Neutrophil (primary cell): ENCODE results near the gene MYO7A.

ENCODE experiments used
- H3K27ac ChIP-seq: fragments of 200-600 bp; sonication (generic); 2 replicates; pipeline ENCODE4 v1.5.1; 2016; ENCODE audit warnings: mild to moderate bottlenecking, moderate library complexity
- H3K27me3 ChIP-seq: fragments of 200-600 bp; sonication (generic); 2 replicates; pipeline ENCODE4 v1.6.0; 2016; ENCODE audit warnings: mild to moderate bottlenecking
- H3K36me3 ChIP-seq: fragments of 200-600 bp; sonication (generic); 2 replicates; pipeline ENCODE4 v1.5.1; 2017
- H3K4me1 ChIP-seq, 2 experiments: fragments of 200-600 bp in 1 of 2; sonication (generic) in 1 of 2; 1 replicate in 1 of 2; 2 replicates in 1 of 2; pipeline versions ENCODE4 v1.5.1 to v1.6.1; 2013 to 2016; ENCODE audit warnings: low read depth in 1 of 2, low read length in 1 of 2, mild to moderate bottlenecking in 1 of 2, moderate library complexity in 1 of 2; ENCODE audit not compliant: control insufficient read depth in 1 of 2, insufficient read depth in 1 of 2
- H3K4me3 ChIP-seq, 2 experiments: fragments of 200-600 bp in 1 of 2; sonication (generic) in 1 of 2; 1 replicate in 1 of 2; 2 replicates in 1 of 2; pipeline ENCODE4 v1.5.1; 2013 to 2016; ENCODE audit warnings: low read depth in 1 of 2, low read length in 1 of 2, mild to moderate bottlenecking in 1 of 2, moderate library complexity in 1 of 2
- H3K9me3 ChIP-seq: fragments of 200-600 bp; sonication (generic); 2 replicates; pipeline ENCODE4 v1.5.1; 2016
- TF ChIP-seq, protein P1 (sequence below): fragments of 200-600 bp; sonication (generic); IDR thresholded peaks from 2 replicates; pipeline ENCODE4 v1.5.1; 2016; ENCODE audit warnings: antibody characterized with exemption

Gene MYO7A

DNA sequence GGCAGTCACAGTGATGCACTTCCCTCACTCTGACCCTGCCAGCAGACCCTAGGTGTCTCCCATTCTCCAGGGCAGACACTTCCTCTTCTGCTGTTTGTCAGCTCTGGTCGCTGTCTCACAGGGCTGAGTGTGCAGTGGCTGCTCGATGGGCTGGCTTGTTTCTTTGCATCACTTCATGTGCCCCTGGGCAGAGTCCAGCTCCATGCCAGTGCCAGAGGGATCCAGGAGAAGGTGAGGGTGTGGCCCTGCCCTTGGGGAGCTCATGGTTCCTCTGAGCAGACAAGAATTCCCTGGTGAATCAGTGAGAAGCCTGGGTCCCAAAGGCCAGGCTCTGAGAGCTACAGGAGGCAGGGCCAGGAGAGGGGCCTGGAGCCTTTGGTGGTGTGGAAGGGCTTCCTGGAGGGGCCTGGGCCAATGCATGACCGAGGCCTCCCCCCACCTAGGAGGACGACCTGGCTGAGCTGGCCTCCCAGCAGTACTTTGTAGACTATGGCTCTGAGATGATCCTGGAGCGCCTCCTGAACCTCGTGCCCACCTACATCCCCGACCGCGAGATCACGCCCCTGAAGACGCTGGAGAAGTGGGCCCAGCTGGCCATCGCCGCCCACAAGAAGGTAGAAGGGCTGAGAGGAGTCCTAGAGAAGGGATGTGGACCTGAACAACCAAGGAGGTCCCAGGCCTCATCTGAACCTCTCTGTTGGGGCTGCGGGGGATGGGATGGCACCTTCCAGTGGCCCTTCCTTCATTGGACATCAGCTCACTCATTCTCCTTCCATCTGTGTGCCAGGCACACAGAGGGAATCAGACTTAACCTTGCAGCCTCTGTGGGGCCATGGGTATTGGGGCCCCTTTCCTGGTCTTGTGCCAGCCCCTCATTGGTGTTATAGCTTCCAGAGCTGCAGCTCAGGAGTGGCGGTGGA lies 66.1 kb downstream of the MYO7A start:
- Histone ChIP-seq H3K36me3 (no peaks in the 10 kb centered on the region), H3K27me3 (no peaks in the 10 kb centered on the region), H3K9me3 (no peaks in the 10 kb centered on the region), H3K27ac (no peak overlapping the region), H3K4me1 (no peaks in the 10 kb centered on the region), H3K4me3 (no peak overlapping the region)
- TF ChIP-seq, protein P1, sequence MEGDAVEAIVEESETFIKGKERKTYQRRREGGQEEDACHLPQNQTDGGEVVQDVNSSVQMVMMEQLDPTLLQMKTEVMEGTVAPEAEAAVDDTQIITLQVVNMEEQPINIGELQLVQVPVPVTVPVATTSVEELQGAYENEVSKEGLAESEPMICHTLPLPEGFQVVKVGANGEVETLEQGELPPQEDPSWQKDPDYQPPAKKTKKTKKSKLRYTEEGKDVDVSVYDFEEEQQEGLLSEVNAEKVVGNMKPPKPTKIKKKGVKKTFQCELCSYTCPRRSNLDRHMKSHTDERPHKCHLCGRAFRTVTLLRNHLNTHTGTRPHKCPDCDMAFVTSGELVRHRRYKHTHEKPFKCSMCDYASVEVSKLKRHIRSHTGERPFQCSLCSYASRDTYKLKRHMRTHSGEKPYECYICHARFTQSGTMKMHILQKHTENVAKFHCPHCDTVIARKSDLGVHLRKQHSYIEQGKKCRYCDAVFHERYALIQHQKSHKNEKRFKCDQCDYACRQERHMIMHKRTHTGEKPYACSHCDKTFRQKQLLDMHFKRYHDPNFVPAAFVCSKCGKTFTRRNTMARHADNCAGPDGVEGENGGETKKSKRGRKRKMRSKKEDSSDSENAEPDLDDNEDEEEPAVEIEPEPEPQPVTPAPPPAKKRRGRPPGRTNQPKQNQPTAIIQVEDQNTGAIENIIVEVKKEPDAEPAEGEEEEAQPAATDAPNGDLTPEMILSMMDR, result no peak

DNA sequence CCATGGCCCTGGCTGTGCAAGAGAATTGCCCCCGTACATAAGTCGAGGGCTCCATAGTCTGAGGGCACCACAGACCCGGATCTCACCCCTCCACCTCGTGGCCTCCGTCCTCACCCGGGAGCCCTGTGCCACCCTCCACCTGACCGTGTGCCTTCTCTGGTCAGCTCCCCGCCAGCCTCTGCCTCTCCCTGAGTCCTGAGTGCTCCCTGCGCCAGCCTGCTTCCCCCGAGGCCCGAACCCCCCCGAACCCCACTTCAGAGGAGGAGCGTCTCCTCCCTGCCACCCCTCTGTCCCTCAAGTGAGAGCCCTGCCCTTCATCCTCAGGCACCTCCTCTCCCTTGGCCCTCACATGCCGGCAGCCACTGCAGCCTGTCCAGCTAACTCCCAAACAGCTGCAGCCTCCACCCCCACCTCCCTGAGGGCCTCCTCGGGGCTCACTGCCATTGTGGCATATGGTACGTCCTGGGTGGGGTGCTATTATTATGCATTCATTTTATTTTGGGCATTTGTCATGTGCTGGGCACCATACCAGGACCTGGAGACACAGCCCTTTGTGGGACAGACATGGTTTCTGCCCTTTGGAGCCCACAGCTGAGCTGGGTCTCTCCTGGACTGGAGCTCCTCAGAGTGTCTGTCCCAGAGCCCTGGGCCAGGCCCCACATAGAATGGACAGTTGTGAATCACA lies 67.2 kb downstream of the MYO7A start:
- Histone ChIP-seq H3K9me3 (no peaks in the 10 kb centered on the region), H3K27me3 (no peaks in the 10 kb centered on the region), H3K27ac (no peak overlapping the region), H3K4me1 (no peaks in the 10 kb centered on the region), H3K4me3 (no peak overlapping the region), H3K36me3 (no peaks in the 10 kb centered on the region)
- TF ChIP-seq, protein P1, result no peak

DNA sequence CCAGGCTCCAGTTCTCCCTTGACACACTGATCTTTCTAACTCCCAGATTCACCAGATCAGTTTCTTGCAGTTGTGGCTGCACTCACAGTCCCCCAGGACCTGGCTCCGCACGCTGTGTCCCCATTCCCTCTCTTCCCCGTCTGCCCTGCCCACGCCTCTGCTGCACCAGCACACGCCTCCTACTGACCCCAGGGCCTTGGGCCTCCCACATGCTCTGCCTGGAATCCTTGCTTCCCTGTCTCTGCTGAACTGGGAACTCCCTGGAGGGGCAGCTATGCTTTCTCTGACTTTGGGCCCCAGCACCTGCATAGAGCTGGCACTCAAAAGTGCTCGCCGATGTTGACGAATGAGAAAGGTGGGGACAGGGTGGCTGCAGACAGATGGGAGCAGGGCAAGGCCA lies 68.9 kb downstream of the MYO7A start:
- H3K36me3 ChIP-seq, result no peaks in the 10 kb centered on the region
- H3K4me1 ChIP-seq, result no peaks in the 10 kb centered on the region
- no peaks in the 10 kb centered on the region for H3K9me3 ChIP-seq
- TF ChIP-seq, protein P1, result no peak
- H3K27ac ChIP-seq, result no peak overlapping the region
- no peaks in the 10 kb centered on the region for H3K27me3 ChIP-seq
- H3K4me3 ChIP-seq, result no peak overlapping the region

DNA sequence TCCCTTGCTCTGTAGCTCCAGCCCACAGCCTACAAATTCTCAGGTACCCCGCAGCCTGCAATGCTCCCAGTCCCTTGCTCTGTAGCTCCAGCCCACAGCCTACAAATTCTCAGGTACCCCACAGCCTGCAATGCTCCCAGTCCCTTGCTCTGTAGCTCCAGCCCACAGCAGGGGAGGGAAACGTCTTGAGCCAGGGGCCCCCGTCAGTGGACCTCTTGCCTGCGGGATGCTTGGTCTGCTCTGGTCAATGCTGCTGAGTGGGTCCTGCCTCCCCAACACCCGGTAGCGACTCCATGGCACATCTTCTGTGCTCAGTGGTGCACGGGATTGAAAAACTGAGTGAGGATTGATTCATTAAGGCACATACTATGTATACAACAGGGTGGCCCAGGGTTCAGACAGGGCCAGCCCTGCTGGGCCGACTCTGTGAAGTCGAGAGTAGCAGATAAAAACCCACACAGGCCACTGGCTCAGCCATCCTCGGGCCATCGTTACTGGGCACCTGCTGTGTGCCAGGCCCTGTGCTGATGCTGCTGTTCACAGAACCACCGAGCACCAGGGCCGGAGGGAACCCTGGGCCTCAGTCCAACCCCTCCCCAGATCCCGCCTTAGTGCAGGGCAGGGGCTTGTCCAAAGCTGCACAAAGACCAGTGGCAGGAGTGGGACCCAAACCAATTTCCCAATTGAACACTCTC lies 69.7 kb downstream of the MYO7A start:
- no peak overlapping the region for H3K27ac ChIP-seq
- TF ChIP-seq, protein P1, result no peak
- H3K4me3 ChIP-seq, result no peak overlapping the region
- H3K27me3 ChIP-seq, result no peaks in the 10 kb centered on the region
- H3K36me3 ChIP-seq, result no peaks in the 10 kb centered on the region
- H3K9me3 ChIP-seq, result no peaks in the 10 kb centered on the region
- no peaks in the 10 kb centered on the region for H3K4me1 ChIP-seq

DNA sequence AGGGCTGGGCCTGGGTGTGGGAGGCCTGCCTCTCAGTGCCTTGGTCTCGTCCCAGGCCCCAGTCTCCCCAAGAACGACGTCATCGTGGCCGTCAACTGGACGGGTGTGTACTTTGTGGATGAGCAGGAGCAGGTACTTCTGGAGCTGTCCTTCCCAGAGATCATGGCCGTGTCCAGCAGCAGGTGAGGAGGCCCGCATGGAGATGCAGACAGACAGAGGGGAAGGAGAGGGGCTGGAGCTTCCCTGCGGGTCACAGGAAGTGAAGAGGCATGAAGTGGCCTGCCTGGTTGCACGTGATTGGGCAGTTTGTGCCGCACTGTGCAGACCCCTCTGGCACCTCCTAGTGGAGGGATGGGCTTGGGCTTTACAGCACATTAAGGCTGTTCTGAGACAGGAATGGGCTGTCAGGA lies 70.4 kb downstream of the MYO7A start:
- Histone ChIP-seq H3K4me3 (no peak overlapping the region), H3K4me1 (no peaks in the 10 kb centered on the region), H3K27ac (no peak overlapping the region), H3K27me3 (no peaks in the 10 kb centered on the region), H3K9me3 (no peaks in the 10 kb centered on the region), H3K36me3 (no peaks in the 10 kb centered on the region)
- TF ChIP-seq, protein P1, result no peak
